Neural progenitor cell (in vitro differentiated cells): ENCODE results near the gene TIGIT.

Experiments used
- CTCF ChIP-seq: fragments of 200-600 bp; sonication (generic); IDR thresholded peaks from 2 replicates; pipeline ENCODE4 v1.5.1; 2017; ENCODE audit warnings: antibody characterized with exemption, mild to moderate bottlenecking
- EZH2 ChIP-seq: fragments of 200-600 bp; sonication (generic); IDR thresholded peaks from 2 replicates; pipeline ENCODE4 v1.6.1; 2017; ENCODE audit warnings: antibody characterized with exemption, mild to moderate bottlenecking, moderate library complexity
- EZH2phosphoT487 ChIP-seq: fragments of 200-600 bp; sonication (generic); IDR thresholded peaks from 2 replicates; pipeline ENCODE4 v1.6.1; 2017; ENCODE audit warnings: antibody characterized with exemption

GRCh38 chr3:114328345-114328744, 34.5 kb downstream of the TIGIT start:
- TF ChIP-seq EZH2phosphoT487: no peak
- TF ChIP-seq CTCF: no peak
- no peak for TF ChIP-seq EZH2
